Inflammatory macrophage treated with lipopolysaccharide for 4 hours (primary cell): ENCODE results near the gene ST3GAL4.

Experiments
- DNase-seq: peaks from one replicate; pipeline ENCODE4 v3.0.0-alpha.2; 2020

The ST3GAL4 gene

GRCh38 chr11:126456783-126457542 lies 101.5 kb downstream of the ST3GAL4 start:
- DNase-seq: no peak

- DNase-seq: no peak
Observed at GRCh38 chr11:126457817-126458216, 102.3 kb downstream of the ST3GAL4 start.

GRCh38 chr11:126459691-126460281 lies 104.3 kb downstream of the ST3GAL4 start:
- no peak for DNase-seq

- no peak for DNase-seq
Observed at GRCh38 chr11:126460417-126461095, 105.1 kb downstream of the ST3GAL4 start.

- DNase-seq: no peak
Observed at GRCh38 chr11:126461096-126461440, 105.6 kb downstream of the ST3GAL4 start.

- no peak for DNase-seq
Observed at GRCh38 chr11:126461996-126462395, 106.5 kb downstream of the ST3GAL4 start.

DNA sequence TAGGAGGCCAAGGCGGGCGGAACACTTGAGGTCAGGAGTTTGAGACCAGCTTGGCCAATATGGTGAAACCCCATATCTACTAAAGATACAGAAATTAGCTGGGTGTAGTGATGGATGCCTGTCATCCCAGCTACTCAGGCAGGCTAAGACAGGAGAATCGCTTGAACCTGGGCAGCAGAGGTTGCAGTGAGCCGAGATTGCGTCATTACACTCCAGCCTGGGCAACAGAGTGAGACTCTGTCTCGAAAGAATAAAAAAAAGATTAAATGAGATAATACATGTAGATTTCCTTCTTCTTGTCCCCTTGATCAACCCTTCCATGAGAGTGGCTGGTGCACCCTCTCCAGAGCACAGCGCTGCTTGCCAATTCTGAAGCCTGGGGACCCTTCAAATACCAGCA lies 106.9 kb downstream of the ST3GAL4 start:
- DNase-seq: no peak
